ENCODE measurements around the gene PPY.

Gene PPY

DNA sequence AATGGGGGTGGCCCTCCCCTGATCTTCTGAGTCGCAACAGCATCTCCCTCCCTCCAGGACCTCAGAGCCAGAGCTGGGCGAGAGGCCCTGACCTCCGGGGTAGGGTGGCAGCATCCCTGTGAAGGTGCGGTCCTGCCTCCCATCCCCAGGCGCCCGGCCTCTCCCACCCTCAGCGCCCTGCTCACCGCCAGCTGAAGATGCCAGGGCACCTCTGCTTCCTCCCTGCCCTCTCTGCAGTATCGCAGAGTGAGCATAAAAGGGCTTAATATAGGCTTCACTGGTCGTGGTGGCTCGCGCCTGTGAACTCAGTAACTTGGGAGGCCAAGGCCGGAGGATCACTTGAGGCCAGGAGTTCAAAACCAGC, 24.3 kb downstream of the PPY start:
- Histone ChIP-seq H3K4me3 (ENCODE audit: low read depth in 1 of 5, low read length in 5 of 5) (peak overlapping the region in 4 of 5 donors; percentile 55 to 65 (median 59)), H3K27me3 (ENCODE audit: control insufficient read depth in 5 of 5, insufficient read depth in 4 of 5, low read length in 5 of 5) (peaks cover 0 to 24% (median 11%) of the 10 kb centered on the region in 5 donors), H3K9me3 (ENCODE audit: control insufficient read depth in 5 of 5, low read length in 5 of 5) (no peaks in the 10 kb centered on the region), H3K9ac (ENCODE audit: low read length in 5 of 5) (peak overlapping the region in 1 of 5 donors; percentile 20), H3K36me3 (ENCODE audit: control insufficient read depth in 5 of 5, insufficient read depth in 5 of 5, low read length in 5 of 5) (no peaks in the 10 kb centered on the region), H3K4me1 (ENCODE audit: control insufficient read depth in 5 of 5, insufficient read depth in 5 of 5, low read length in 5 of 5) (peaks cover 1 to 13% (median 11%) of the 10 kb centered on the region in 5 donors), H3K27ac (ENCODE audit: low read depth, low read length) (no peak overlapping the region)

DNA sequence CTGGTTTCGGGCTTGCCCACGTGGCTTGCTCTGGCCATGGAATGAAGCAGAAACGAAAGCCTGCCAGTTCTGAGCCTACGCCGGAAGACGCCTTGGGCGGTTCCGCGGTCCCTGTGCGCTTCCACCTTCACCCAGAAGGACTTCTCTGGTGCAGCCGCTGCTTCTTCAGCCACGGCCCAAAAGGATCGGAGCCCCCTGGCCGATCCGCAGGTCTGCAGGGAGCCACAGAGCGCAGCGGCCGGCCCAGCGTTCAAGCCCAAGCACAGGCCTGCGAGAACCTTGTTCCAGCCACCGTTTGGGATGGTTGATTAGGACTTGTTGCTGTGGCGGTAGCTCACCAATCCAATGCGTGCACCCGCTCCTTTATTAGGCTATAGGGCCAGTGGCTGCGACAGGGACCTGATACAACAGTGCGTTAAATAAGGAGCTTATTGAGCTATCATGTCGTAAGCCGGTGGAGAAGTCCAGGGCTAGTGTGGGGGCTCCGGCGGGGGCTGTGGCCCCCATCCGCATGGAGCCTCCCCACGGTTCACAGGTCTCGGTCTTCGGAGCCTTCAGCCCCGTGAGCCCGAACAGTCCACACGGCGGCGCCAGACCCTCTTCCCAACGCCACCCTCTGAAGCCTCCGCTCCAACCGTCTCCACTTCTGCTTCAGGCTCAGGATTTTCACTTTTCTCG, 24.8 kb downstream of the PPY start:
- Histone ChIP-seq H3K27ac (ENCODE audit: low read depth, low read length) (no peak overlapping the region), H3K9me3 (ENCODE audit: control insufficient read depth in 5 of 5, low read length in 5 of 5) (no peaks in the 10 kb centered on the region), H3K4me3 (ENCODE audit: low read depth in 1 of 5, low read length in 5 of 5) (peak overlapping the region; percentile 55 to 65 (median 59)), H3K36me3 (ENCODE audit: control insufficient read depth in 5 of 5, insufficient read depth in 5 of 5, low read length in 5 of 5) (no peaks in the 10 kb centered on the region), H3K4me1 (ENCODE audit: control insufficient read depth in 5 of 5, insufficient read depth in 5 of 5, low read length in 5 of 5) (peaks cover 1 to 13% (median 11%) of the 10 kb centered on the region in 5 donors), H3K9ac (ENCODE audit: low read length in 5 of 5) (peak overlapping the region in 3 of 5 donors; percentile 20 to 50 (median 38)), H3K27me3 (ENCODE audit: control insufficient read depth in 5 of 5, insufficient read depth in 4 of 5, low read length in 5 of 5) (peaks cover 2 to 29% (median 16%) of the 10 kb centered on the region in 5 donors)

DNA sequence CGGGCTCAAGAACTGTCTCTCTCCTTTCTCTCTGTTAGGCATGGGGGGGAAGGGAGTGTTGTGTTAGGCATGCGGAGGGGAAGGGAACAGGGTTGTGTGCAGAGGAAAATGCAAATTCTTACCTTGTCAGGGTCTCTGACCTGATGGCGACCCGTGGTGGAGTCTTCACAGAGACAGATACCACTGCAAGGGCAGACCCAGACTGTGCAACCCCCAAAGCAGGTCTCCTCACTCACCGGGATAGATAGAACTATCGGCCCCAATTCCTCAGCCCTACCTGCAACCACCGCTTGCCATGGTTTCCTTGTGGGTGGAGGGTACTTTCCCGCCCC, 25.3 kb downstream of the PPY start:
- Histone ChIP-seq H3K27me3 (ENCODE audit: control insufficient read depth in 5 of 5, insufficient read depth in 4 of 5, low read length in 5 of 5) (peaks cover 4 to 31% (median 16%) of the 10 kb centered on the region in 5 donors), H3K4me1 (ENCODE audit: control insufficient read depth in 5 of 5, insufficient read depth in 5 of 5, low read length in 5 of 5) (peaks cover 1 to 13% (median 11%) of the 10 kb centered on the region in 5 donors), H3K4me3 (ENCODE audit: low read depth in 1 of 5, low read length in 5 of 5) (peak overlapping the region in 4 of 5 donors; percentile 59 to 65 (median 60))

DNA sequence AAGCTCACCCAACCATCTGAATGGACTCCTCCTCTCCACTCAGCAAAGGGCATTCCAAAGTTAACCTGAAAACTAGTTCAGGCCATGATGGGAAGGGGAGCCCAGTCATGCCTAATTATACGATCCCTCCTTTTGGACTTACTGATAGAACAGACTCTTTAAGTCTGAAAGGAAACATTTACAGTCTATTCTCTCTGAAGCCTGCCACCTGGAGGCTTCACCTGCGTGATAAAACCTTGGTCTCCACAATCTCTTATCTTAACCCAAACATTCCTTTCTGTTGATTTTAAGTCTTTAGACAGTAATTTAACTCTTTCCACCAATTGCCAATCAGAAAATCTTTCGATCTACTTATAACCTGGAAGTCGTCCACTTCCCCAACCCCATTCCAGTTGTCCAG, 25.9 kb downstream of the PPY start:
- no peak overlapping the region for H3K9ac ChIP-seq (ENCODE audit: low read length in 5 of 5)
- H3K4me3 ChIP-seq (ENCODE audit: low read depth in 1 of 5, low read length in 5 of 5): no peak overlapping the region
- peaks cover 4 to 31% (median 16%) of the 10 kb centered on the region in 5 donors for H3K27me3 ChIP-seq (ENCODE audit: control insufficient read depth in 5 of 5, insufficient read depth in 4 of 5, low read length in 5 of 5)
- H3K4me1 ChIP-seq (ENCODE audit: control insufficient read depth in 5 of 5, insufficient read depth in 5 of 5, low read length in 5 of 5): peaks cover 1 to 13% (median 11%) of the 10 kb centered on the region in 5 donors
- no peaks in the 10 kb centered on the region for H3K36me3 ChIP-seq (ENCODE audit: control insufficient read depth in 5 of 5, insufficient read depth in 5 of 5, low read length in 5 of 5)
- no peak overlapping the region for H3K27ac ChIP-seq (ENCODE audit: low read depth, low read length)
- no peaks in the 10 kb centered on the region for H3K9me3 ChIP-seq (ENCODE audit: control insufficient read depth in 5 of 5, low read length in 5 of 5)

More for the DNA sequence above, 25.3 kb downstream of the PPY start:
- H3K9ac ChIP-seq (ENCODE audit: low read length in 5 of 5): peak overlapping the region in 1 of 5 donors; percentile 50
- no peak overlapping the region for H3K27ac ChIP-seq (ENCODE audit: low read depth, low read length)
- no peaks in the 10 kb centered on the region for H3K9me3 ChIP-seq (ENCODE audit: control insufficient read depth in 5 of 5, low read length in 5 of 5)
- H3K36me3 ChIP-seq (ENCODE audit: control insufficient read depth in 5 of 5, insufficient read depth in 5 of 5, low read length in 5 of 5): no peaks in the 10 kb centered on the region

GRCh38 chr17:43915559-43915958, 26.7 kb downstream of the PPY start:
- Histone ChIP-seq H3K4me1 (ENCODE audit: control insufficient read depth in 5 of 5, insufficient read depth in 5 of 5, low read length in 5 of 5) (peaks cover 1 to 13% (median 11%) of the 10 kb centered on the region in 5 donors), H3K27me3 (ENCODE audit: control insufficient read depth in 5 of 5, insufficient read depth in 4 of 5, low read length in 5 of 5) (peaks cover 3 to 25% (median 12%) of the 10 kb centered on the region in 5 donors), H3K27ac (ENCODE audit: low read depth, low read length) (no peak overlapping the region), H3K4me3 (ENCODE audit: low read depth in 1 of 5, low read length in 5 of 5) (no peak overlapping the region), H3K9me3 (ENCODE audit: control insufficient read depth in 5 of 5, low read length in 5 of 5) (no peaks in the 10 kb centered on the region), H3K36me3 (ENCODE audit: control insufficient read depth in 5 of 5, insufficient read depth in 5 of 5, low read length in 5 of 5) (no peaks in the 10 kb centered on the region), H3K9ac (ENCODE audit: low read length in 5 of 5) (no peak overlapping the region)

GRCh38 chr17:43914451-43914850, 27.8 kb downstream of the PPY start:
- Histone ChIP-seq H3K9me3 (ENCODE audit: control insufficient read depth in 5 of 5, low read length in 5 of 5) (no peaks in the 10 kb centered on the region), H3K4me3 (ENCODE audit: low read depth in 1 of 5, low read length in 5 of 5) (no peak overlapping the region), H3K36me3 (ENCODE audit: control insufficient read depth in 5 of 5, insufficient read depth in 5 of 5, low read length in 5 of 5) (no peaks in the 10 kb centered on the region), H3K27ac (ENCODE audit: low read depth, low read length) (no peak overlapping the region), H3K27me3 (ENCODE audit: control insufficient read depth in 5 of 5, insufficient read depth in 4 of 5, low read length in 5 of 5) (peaks cover 4 to 28% (median 17%) of the 10 kb centered on the region in 5 donors), H3K4me1 (ENCODE audit: control insufficient read depth in 5 of 5, insufficient read depth in 5 of 5, low read length in 5 of 5) (peaks cover 1 to 13% (median 11%) of the 10 kb centered on the region in 5 donors), H3K9ac (ENCODE audit: low read length in 5 of 5) (no peak overlapping the region)

DNA sequence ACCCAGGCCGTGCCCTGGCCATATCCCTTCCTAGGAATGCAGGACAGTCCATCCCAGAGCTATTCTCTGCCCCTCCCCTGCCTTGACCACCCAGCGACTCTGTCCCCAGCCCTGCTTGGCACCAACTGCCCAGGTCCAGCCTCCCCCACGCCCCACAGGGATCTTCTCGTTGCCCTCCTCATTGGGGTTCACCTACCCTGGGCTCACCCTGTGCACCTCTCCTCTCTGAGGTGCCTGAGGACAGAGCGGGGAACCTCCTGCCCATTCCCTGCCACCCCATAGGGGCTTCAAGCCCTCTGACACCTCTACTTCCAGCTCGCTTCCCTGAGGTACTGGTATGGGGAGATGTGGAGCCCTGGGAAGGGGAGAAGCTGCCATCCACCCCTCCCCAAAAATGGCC, 28.7 kb downstream of the PPY start:
- Histone ChIP-seq H3K9ac (ENCODE audit: low read length in 5 of 5) (no peak overlapping the region), H3K4me3 (ENCODE audit: low read depth in 1 of 5, low read length in 5 of 5) (no peak overlapping the region), H3K9me3 (ENCODE audit: control insufficient read depth in 5 of 5, low read length in 5 of 5) (no peaks in the 10 kb centered on the region), H3K27ac (ENCODE audit: low read depth, low read length) (no peak overlapping the region), H3K27me3 (ENCODE audit: control insufficient read depth in 5 of 5, insufficient read depth in 4 of 5, low read length in 5 of 5) (peaks cover 4 to 25% (median 13%) of the 10 kb centered on the region in 5 donors), H3K4me1 (ENCODE audit: control insufficient read depth in 5 of 5, insufficient read depth in 5 of 5, low read length in 5 of 5) (peaks cover 1 to 13% (median 11%) of the 10 kb centered on the region in 5 donors), H3K36me3 (ENCODE audit: control insufficient read depth in 5 of 5, insufficient read depth in 5 of 5, low read length in 5 of 5) (no peaks in the 10 kb centered on the region)

GRCh38 chr17:43912635-43913304, 29.5 kb downstream of the PPY start:
- Histone ChIP-seq H3K4me1 (ENCODE audit: control insufficient read depth in 5 of 5, insufficient read depth in 5 of 5, low read length in 5 of 5) (peaks cover 1 to 16% (median 14%) of the 10 kb centered on the region in 5 donors), H3K27me3 (ENCODE audit: control insufficient read depth in 5 of 5, insufficient read depth in 4 of 5, low read length in 5 of 5) (peaks cover 4 to 29% (median 15%) of the 10 kb centered on the region in 5 donors), H3K9ac (ENCODE audit: low read length in 5 of 5) (no peak overlapping the region), H3K9me3 (ENCODE audit: control insufficient read depth in 5 of 5, low read length in 5 of 5) (no peaks in the 10 kb centered on the region), H3K36me3 (ENCODE audit: control insufficient read depth in 5 of 5, insufficient read depth in 5 of 5, low read length in 5 of 5) (no peaks in the 10 kb centered on the region), H3K27ac (ENCODE audit: low read depth, low read length) (no peak overlapping the region), H3K4me3 (ENCODE audit: low read depth in 1 of 5, low read length in 5 of 5) (no peak overlapping the region)

- Histone ChIP-seq H3K27ac (ENCODE audit: low read depth, low read length) (no peak overlapping the region), H3K9ac (ENCODE audit: low read length in 5 of 5) (no peak overlapping the region), H3K9me3 (ENCODE audit: control insufficient read depth in 5 of 5, low read length in 5 of 5) (no peaks in the 10 kb centered on the region), H3K36me3 (ENCODE audit: control insufficient read depth in 5 of 5, insufficient read depth in 5 of 5, low read length in 5 of 5) (no peaks in the 10 kb centered on the region), H3K4me3 (ENCODE audit: low read depth in 1 of 5, low read length in 5 of 5) (no peak overlapping the region), H3K27me3 (ENCODE audit: control insufficient read depth in 5 of 5, insufficient read depth in 4 of 5, low read length in 5 of 5) (peaks cover 4 to 31% (median 23%) of the 10 kb centered on the region in 5 donors), H3K4me1 (ENCODE audit: control insufficient read depth in 5 of 5, insufficient read depth in 5 of 5, low read length in 5 of 5) (peaks cover 0 to 16% (median 15%) of the 10 kb centered on the region in 5 donors)
These were observed 30.4 kb downstream of the PPY start for GRCh38 chr17:43911904-43912303.

DNA sequence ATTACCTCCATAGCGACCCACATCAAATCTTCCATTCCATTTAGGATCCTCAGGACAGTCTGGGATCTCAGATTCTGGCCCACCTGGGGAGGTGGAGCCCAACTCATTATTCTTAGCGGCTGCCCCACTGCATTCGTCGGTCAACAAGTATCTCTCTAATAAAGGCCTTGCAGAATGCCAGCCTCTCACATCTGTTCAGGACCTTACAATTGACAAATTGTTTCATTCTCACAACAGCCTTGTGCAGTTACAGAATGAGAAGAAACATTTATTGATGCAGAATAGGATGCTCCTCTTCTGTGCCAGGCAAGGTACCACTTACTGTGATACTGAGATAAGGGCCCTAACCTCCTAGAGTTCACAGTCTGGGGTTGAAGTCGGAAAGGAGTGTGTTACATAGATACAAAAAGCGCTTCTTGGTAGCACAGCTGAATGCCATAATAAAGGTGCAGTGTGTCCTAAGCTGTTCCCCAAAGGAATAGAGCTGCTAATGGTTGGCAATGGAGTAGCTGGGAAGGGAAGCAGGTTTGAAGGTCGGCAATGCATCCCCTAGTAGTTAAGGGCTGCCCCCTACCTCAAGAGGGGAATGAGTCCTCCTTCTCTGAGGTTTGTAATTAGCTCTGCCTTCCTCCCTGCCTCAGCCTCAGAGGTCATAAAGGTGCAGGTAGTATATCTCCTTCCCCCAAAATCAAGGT, 32.6 kb downstream of the PPY start:
- no peaks in the 10 kb centered on the region for H3K9me3 ChIP-seq (ENCODE audit: control insufficient read depth in 5 of 5, low read length in 5 of 5)
- no peaks in the 10 kb centered on the region for H3K36me3 ChIP-seq (ENCODE audit: control insufficient read depth in 5 of 5, insufficient read depth in 5 of 5, low read length in 5 of 5)
- H3K27ac ChIP-seq (ENCODE audit: low read depth, low read length): no peak overlapping the region
- H3K27me3 ChIP-seq (ENCODE audit: control insufficient read depth in 5 of 5, insufficient read depth in 4 of 5, low read length in 5 of 5): peaks cover 18 to 50% (median 38%) of the 10 kb centered on the region in 5 donors
- no peak overlapping the region for H3K4me3 ChIP-seq (ENCODE audit: low read depth in 1 of 5, low read length in 5 of 5)
- H3K9ac ChIP-seq (ENCODE audit: low read length in 5 of 5): no peak overlapping the region
- H3K4me1 ChIP-seq (ENCODE audit: control insufficient read depth in 5 of 5, insufficient read depth in 5 of 5, low read length in 5 of 5): peaks cover 0 to 28% (median 28%) of the 10 kb centered on the region in 5 donors

All from subcutaneous abdominal adipose tissue (tissue), 5 donors.